ENCODE results near the gene GNAO1. TPM values are rescaled to one million over a fixed set of nuclear protein-coding genes. Genes with fewer than 3 reads are reported as not detected.

Gene GNAO1
- total RNA-seq, 4 donors from 2014 or later, result 1.4 to 4.4 (median 2.5) TPM

DNA sequence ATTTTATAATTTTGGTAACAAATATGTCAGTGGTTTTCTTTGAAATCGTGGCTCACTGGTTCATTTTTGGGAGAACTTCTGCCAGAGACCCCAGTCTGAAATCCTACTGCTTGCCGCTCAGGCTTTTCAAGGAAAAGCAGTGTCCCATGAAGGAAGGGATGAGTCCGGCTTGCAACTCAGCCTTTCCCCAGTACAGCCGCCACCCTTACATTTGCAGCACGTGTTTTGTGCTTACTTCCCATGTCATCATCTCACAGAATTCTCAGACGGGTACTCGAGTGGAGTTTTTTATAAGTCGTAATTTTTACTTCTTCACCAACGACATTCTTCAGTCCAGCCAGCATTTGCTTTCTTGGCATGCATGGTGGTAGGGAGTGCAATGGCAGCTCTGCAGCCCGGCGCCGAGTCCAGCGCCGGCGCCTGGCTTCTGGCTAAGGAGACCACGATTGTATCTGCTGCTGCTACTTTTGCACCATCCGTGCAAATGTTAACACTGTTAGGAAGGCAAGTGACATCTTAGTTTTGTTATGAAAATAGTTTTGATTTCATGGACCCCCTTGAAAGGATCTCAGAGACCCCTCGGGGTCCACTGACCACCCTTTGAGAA, 123.1 kb downstream of the GNAO1 start:
- no peak overlapping the region for H3K27ac ChIP-seq
- whole genome bisulfite sequencing, 2 donors, result 82 to 84% methylated on average over 18 of the region's 18 CpGs
- no peaks in the 10 kb centered on the region for H3K9me3 ChIP-seq
- peaks cover 3 to 14% of the 10 kb centered on the region in 2 donors for H3K4me1 ChIP-seq
- H3K4me3 ChIP-seq (replicated peaks in 1 of 3), result no peak overlapping the region
- no peaks in the 10 kb centered on the region for H3K36me3 ChIP-seq
- no peaks in the 10 kb centered on the region for H3K27me3 ChIP-seq
- TF ChIP-seq POLR2A (IDR thresholded peaks at IDR 0.05), result no peak
- TF ChIP-seq, protein P1, sequence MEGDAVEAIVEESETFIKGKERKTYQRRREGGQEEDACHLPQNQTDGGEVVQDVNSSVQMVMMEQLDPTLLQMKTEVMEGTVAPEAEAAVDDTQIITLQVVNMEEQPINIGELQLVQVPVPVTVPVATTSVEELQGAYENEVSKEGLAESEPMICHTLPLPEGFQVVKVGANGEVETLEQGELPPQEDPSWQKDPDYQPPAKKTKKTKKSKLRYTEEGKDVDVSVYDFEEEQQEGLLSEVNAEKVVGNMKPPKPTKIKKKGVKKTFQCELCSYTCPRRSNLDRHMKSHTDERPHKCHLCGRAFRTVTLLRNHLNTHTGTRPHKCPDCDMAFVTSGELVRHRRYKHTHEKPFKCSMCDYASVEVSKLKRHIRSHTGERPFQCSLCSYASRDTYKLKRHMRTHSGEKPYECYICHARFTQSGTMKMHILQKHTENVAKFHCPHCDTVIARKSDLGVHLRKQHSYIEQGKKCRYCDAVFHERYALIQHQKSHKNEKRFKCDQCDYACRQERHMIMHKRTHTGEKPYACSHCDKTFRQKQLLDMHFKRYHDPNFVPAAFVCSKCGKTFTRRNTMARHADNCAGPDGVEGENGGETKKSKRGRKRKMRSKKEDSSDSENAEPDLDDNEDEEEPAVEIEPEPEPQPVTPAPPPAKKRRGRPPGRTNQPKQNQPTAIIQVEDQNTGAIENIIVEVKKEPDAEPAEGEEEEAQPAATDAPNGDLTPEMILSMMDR (IDR thresholded peaks at IDR 0.05), result no peak
- intact Hi-C loops (cut with DNase I), result no loop called here
- DNase-seq, result no peak

DNA sequence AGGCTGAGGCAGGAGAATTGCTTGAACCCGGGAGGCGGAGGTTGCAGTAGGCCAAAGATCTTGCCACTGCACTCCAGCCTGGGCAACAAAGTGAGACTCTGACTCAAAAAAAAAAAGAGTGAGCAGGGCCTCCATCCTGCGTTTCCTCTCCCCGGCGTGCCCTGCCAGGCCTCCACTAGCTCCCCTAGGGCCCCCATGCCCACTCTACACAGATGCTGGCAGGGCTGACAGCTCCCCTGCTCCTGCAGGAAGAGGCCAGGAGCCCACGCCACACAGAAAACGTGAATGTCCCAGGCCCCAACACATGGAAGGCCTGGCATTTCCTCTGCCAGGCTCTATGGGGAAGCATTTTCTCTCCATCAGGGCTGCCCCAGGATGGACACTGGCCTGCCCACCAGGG, 124.7 kb downstream of the GNAO1 start:
- DNase-seq, result no peak
- H3K36me3 ChIP-seq, result no peaks in the 10 kb centered on the region
- H3K27ac ChIP-seq, result no peak overlapping the region
- H3K9me3 ChIP-seq, result no peaks in the 10 kb centered on the region
- H3K4me3 ChIP-seq (replicated peaks in 1 of 3), result no peak overlapping the region
- peaks cover 3 to 8% of the 10 kb centered on the region in 2 donors for H3K4me1 ChIP-seq
- intact Hi-C loops (cut with DNase I), result no loop called here
- no peak for TF ChIP-seq POLR2A (IDR thresholded peaks at IDR 0.05)
- TF ChIP-seq, protein P1 (IDR thresholded peaks at IDR 0.05), result no peak
- H3K27me3 ChIP-seq, result no peaks in the 10 kb centered on the region
- WGBS, 2 donors, result 91 to 94% methylated on average over 6 to 7 of the region's 7 CpGs

DNA sequence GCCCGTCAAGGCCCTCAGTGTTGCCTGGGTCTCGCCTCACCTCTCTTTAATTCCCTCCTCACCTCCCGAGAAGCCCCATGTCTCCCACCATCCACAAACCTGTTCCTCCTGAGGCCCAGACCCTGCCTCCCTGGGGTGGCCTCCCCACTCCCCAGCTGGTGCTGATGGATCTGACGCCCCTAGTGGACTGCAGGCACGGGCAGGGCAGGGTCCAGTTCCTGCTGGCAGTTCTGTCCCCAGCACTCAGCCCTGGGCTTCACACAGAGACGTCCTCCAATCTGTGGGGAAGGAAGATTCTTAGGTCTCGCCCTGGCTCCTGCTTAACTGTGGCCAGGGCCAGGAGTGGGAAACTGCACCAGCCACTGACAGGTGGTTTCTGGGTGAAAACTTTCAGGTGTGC, 125.3 kb downstream of the GNAO1 start:
- H3K4me3 ChIP-seq (replicated peaks in 1 of 3), result no peak overlapping the region
- DNase-seq, result no peak
- H3K27ac ChIP-seq, result no peak overlapping the region
- no peaks in the 10 kb centered on the region for H3K36me3 ChIP-seq
- no peak for TF ChIP-seq POLR2A (IDR thresholded peaks at IDR 0.05)
- TF ChIP-seq, protein P1 (IDR thresholded peaks at IDR 0.05), result no peak
- no peaks in the 10 kb centered on the region for H3K27me3 ChIP-seq
- H3K9me3 ChIP-seq, result no peaks in the 10 kb centered on the region
- intact Hi-C loops (cut with DNase I), result no loop called here
- 85 to 93% methylated on average over 7 of the region's 7 CpGs for WGBS, 2 donors
- H3K4me1 ChIP-seq, result peaks cover 3 to 6% of the 10 kb centered on the region in 2 donors

DNA sequence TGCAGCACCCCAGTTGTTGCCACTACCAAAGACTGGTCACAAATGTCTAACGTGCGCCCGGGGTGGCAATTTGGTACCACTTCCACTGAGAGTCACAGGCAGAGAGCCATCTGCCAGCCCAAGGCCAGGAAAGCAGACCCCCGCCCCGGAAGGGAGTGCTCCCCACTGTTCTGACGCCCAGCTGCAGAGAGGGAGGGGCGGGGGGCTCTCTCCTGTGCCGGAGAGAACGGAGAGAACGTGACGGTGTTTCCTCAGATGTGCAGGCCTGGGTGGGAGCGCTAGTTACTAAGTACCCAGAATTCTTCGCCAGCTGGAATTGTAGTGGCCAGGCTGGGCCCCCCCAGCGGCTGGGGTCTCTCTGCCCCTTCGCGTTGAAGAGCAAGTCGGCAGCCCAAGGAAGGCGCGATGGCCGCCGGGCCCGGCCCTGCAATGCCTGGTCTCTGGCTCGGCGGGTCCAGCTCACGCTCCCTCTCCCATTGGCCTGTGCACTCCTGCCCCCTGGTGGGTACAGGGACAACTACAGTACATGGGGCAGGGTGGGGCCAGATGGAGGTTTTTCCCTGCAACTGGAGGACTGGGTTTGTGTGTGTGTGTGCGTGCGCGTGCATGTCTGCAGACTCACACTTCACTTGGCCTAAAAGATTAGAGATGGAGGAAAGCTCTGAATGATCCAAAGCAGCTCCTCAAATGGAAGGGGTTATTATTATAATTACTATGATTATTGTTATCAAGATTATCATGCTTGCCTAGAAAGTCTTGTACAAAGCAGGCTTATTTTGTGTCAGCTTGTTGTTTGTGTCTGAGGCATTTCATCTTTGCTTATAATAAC, 126.9 kb downstream of the GNAO1 start:
- Histone ChIP-seq H3K4me1 (peaks cover 3 to 6% of the 10 kb centered on the region in 2 donors), H3K27me3 (no peaks in the 10 kb centered on the region), H3K9me3 (no peaks in the 10 kb centered on the region), H3K36me3 (no peaks in the 10 kb centered on the region), H3K27ac (no peak overlapping the region), H3K4me3 (replicated peaks in 1 of 3) (no peak overlapping the region)
- WGBS, 2 donors, result 17 to 19% methylated on average over 19 to 20 of the region's 28 CpGs
- DNase-seq, result peak; percentile 76 to 87
- TF ChIP-seq, protein P1 (IDR thresholded peaks at IDR 0.05), result peak; percentile 87 to 98 (median 94)
- TF ChIP-seq POLR2A (IDR thresholded peaks at IDR 0.05), result no peak
- intact Hi-C loops (cut with DNase I), result loop anchor here (2.0 kb wide), 2 partner anchors 277 to 373 kb away; no protein-coding TSS in a partner anchor

DNA sequence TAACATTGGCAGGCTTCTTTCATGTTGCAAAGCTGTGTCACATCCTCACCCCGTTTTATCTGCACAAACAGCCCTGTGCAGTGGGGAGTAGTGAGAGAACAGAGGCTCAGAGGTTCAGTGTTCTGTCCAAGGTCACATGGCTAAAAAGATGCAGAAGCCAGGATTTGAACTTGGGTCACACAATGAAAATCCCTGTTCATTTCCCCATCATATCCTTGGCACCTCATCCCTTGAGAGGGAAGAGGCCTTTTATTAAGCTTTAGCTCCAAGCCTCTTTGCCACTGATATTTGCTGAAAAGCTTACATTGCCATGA, 127.5 kb downstream of the GNAO1 start:
- Histone ChIP-seq H3K4me1 (peaks cover 3 to 6% of the 10 kb centered on the region in 2 donors), H3K9me3 (no peaks in the 10 kb centered on the region), H3K36me3 (no peaks in the 10 kb centered on the region), H3K4me3 (replicated peaks in 1 of 3) (no peak overlapping the region), H3K27me3 (no peaks in the 10 kb centered on the region), H3K27ac (no peak overlapping the region)
- 70 to 75% methylated on average over 1 of the region's 1 CpG for WGBS, 2 donors
- no peak for DNase-seq
- intact Hi-C loops (cut with DNase I), result loop anchor here (2.0 kb wide), 2 partner anchors 278 to 374 kb away; no protein-coding TSS in a partner anchor
- TF ChIP-seq, protein P1 (IDR thresholded peaks at IDR 0.05), result no peak
- no peak for TF ChIP-seq POLR2A (IDR thresholded peaks at IDR 0.05)
